Activated T-helper 1 cell treated with Interleukin-2 at 50 U/mL for 16 hours (primary cell): Measurements from ENCODE around the gene MYOG.

Source experiments
- DNase-seq: peaks from one replicate; pipeline ENCODE4 v3.0.0-alpha.2; 2020; ENCODE audit warnings: low read depth

MYOG gene

DNA sequence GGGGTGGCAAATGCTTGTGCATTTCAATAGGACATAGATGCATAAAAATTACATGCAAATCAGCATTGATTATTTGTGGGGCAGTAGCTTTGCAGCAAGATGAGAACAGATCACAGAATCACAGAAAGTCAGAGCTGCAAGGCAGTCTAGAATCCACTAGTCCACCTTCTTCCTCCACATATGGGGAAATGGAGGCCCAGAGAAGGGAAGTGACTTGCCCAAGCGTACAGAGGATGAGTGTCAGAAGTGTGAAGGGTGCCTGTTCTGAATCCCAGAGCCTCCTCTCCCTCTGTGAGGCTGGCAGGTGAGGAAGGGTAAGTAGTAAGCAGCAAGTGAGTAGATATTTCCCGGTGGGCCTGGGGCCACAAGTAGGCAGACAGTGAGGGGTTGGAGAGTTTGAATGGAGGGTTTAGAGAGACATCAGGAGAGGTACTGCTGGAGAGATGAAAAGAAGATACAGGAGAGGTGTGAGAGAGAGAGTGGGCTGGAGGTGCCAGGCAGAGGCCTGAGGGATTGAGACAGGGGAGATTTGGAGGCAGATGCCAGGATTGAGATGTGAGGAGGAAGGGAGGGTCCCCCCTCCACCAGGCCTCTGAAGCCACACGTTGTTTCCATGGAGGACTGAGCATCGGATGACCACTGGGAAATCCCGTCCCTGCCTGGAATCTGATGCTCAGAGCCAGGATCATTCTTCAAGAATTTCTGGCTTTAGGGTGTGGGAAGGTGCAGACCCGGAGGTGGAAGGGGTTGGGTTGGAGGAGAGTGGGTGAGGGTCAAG, 4.8 kb upstream of the MYOG start:
- DNase-seq, result no peak

DNA sequence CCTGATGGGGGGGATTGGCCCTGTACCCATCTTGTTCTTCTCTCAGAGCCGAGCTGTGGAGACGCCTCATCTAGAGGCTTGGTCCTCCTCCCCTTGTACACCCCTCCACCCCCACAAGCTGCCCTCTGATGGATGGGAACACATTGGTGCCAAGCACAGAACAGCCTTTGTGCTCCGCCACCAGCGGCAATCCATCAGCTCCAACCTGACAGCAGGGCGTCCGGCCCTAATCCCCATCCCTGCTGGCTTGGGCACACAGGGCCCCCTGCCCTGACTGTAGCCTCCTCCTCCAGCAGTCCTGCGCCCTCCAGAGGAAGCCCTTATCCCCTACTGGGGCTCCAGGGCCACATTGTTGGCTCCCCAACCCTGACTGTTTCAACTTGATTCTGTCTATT, 3.8 kb upstream of the MYOG start:
- no peak for DNase-seq

GRCh38 chr1:203089001-203089650, 3.3 kb upstream of the MYOG start:
- no peak for DNase-seq

DNA sequence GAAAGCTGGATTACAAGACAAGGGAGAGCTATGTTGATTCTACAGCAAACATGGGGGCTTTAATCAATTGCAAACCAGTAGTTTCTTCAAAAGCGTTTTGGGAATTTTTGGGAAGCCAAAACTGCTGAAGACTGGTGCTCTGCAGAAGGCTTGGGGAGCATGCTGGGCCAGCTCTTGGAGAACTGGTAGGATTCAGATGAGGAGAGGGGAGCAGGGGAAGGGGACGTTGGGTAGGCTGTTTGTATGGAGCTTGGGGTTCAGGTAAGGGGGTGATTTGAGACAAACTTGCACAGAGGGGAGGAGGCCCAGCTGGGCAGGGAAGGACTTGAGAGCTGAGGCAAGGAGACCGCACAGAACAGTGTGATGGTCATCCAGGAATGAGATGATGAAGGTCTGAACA, 2.6 kb upstream of the MYOG start:
- no peak for DNase-seq

DNA sequence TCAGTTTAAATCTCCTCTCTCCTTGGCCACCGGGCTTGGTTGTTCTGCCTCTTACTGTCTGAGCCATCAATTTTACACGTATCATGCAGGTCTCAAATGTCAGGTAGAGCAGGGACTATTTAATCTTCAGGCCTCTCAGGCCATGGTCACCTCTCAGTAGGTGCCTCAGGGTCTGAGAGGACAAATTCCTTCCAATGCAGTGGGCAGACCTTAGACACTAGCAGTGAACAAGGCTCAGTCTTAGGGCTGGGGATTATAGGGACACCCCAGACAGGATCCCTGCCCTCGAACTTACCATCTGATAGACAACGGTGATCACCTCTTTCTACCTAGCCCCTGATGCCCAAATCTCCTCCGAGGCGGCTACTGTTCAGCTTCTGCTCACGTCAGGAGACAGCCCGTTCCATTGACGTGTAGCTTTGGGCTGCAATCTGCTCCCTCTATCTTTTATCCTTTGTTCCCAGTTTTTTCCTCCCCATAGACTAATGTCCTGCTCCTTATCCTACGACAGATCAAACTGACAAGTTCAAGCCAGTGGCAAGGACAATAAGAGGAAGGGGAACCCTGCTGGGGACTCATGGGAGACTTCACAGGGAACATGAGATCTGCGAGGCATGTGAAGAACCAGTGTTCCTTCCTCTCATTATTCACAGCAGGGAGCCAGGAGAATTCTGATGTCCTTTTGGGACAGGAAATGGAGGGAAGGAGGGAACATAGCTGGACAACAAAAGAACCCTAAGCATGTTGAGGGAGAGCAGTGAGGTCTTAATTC, 1.4 kb upstream of the MYOG start:
- DNase-seq, result no peak

- no peak for DNase-seq
Observed at GRCh38 chr1:203084588-203085527, 954 bp downstream of the MYOG start.

- no peak for DNase-seq
Observed at GRCh38 chr1:203083463-203083921, 2.3 kb downstream of the MYOG start.

GRCh38 chr1:203082571-203083462, 3.0 kb downstream of the MYOG start:
- no peak for DNase-seq

DNA sequence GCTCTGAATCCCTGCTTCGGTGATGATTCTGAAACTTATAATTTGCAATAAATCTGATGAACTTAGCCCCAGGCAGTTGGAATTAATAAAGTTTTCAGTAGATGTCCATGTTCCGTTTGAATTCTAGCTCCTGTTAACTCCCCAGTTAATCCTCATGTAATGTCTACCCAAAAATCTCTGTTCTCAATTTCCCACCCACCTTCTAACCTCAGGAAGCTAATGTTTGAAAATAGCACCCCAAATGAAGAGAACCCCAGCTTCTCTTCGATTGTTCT, 3.6 kb downstream of the MYOG start:
- DNase-seq, result no peak

GRCh38 chr1:203081465-203082230, 4.2 kb downstream of the MYOG start:
- DNase-seq, result no peak

GRCh38 chr1:203080456-203080855, 5.4 kb downstream of the MYOG start:
- no peak for DNase-seq

- DNase-seq, result no peak
Observed at GRCh38 chr1:203078478-203078877, 7.3 kb downstream of the MYOG start.

DNA sequence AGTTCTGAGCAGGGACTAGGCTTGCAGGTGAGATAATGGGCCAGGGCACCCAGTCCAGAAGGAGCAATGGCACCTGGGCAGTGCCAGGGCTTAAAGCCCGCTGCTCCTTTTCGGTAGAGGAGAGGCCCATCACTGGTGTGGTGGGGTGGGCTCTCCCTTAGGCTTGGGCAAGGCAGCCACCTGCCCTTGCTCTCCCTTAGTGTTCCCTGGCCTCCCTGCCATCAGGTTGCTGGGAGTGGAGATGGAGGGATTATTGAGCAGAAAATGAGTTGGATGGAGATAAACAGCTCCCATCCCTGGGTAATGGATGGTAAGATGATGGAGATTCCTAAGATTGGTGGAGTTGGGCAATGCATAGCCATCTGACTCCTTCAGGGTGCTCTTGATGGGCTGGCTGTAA, 7.9 kb downstream of the MYOG start:
- DNase-seq, result no peak

GRCh38 chr1:203077367-203077766, 8.4 kb downstream of the MYOG start:
- DNase-seq, result no peak

DNA sequence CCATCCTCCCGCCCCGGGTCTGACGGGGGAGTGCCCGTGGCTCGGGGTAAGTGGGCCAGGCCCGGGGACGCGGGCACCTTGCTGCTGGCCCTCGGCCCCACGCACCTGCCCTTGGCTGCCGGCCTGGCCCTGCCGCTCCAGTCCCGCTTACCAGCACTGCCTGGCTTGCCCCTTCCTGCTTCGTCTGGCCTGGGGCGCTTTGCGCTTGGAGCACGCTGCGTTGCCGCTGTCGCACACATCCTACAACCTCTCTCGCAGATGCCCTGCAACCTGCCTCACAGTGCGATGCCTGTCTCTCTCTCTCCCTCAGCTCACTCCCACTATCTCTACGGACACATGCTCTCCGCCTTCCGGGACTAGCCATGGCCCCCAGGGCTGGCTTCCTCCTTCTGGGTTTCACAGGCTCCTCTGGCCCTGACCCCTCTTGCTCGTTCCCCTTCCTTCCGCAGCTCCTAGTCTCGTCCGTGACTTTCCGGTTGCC, 9.7 kb downstream of the MYOG start:
- DNase-seq, result no peak

DNA sequence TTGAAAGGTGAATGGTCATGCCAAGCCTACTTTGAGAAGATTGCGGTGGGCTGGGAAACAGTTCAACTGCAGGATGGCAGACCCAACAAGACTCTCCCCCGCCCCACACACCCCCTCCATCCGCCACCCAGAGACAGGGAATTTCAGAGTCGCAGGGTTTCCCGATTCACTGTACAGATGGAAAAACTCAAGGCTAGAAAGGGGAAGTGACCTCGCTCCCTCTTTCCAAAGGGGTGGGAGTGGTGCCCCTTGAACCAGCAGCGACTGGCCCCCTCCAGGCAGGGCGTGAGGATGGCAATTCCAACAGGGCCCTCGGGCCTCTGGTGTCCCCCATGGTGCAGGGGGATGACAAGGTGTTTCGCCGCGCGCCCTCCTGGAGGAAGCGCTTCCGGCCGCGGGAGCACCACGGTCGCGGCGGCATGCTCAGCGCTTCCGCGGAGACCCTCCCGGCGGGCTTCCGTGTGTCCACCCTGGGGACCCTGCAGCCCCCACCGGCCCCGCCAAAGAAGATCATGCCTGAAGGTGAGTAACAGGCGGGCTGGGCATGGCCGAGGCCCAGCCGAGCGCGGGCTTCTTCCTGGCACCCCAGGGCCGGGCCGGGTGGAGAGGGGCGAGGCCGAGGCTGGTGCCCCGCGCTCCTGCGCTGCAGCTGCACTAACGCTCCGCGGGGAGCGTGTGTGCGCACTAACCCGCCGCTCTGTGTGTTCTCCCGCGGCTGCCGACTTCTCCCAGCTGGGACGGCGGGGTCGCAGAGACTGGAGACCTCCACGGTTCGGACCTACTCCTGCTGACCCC, 10.4 kb downstream of the MYOG start:
- no peak for DNase-seq

GRCh38 chr1:203074610-203075009, 11.2 kb downstream of the MYOG start:
- DNase-seq, result no peak

GRCh38 chr1:203073469-203073868, 12.3 kb downstream of the MYOG start:
- no peak for DNase-seq

- no peak for DNase-seq
Observed at GRCh38 chr1:203072911-203073310, 12.9 kb downstream of the MYOG start.
